HG02642 (cell line): ENCODE measurements around the gene LGALS9C.
"Not testable (repeated sequence)": the region's sequence is repeated elsewhere in the genome, so short reads cannot be mapped to it uniquely, and the experiment has no call there.

Experiments
- ATAC-seq: cut with Tn5 transposase; IDR thresholded peaks from one replicate; pipeline ENCODE4 v1.9.1; 2021; ENCODE audit warnings: mild to moderate bottlenecking; ENCODE audit not compliant: unreplicated experiment, poor library complexity

LGALS9C gene

GRCh38 chr17:18527354-18527753, 50.8 kb downstream of the LGALS9C start:
- ATAC-seq = not testable (repeated sequence)

- ATAC-seq = not testable (repeated sequence)
These were observed 51.8 kb downstream of the LGALS9C start for GRCh38 chr17:18528435-18528834.

GRCh38 chr17:18528899-18529500, 52.4 kb downstream of the LGALS9C start:
- ATAC-seq = not testable (repeated sequence)

GRCh38 chr17:18530405-18530804, 53.8 kb downstream of the LGALS9C start:
- ATAC-seq = not testable (repeated sequence)

- ATAC-seq = not testable (repeated sequence)
These were observed 65.6 kb downstream of the LGALS9C start for GRCh38 chr17:18542234-18542633.

- not testable (repeated sequence) for ATAC-seq
These were observed 66.3 kb downstream of the LGALS9C start for GRCh38 chr17:18542907-18543306.
